Measurements from ENCODE around the gene VAMP1. TPM values are rescaled to one million over a fixed set of nuclear protein-coding genes. Genes with fewer than 3 reads are reported as not detected.
A peak's percentile ranks its signal among the peaks of the same experiment; 100 is the strongest.

Gene VAMP1
- total and polyA plus RNA-seq, 2 of the 13 experiments (the other 11 are each of a cell fraction or from before 2014, with no cell fraction given): 2.5 to 7.4 TPM

DNA sequence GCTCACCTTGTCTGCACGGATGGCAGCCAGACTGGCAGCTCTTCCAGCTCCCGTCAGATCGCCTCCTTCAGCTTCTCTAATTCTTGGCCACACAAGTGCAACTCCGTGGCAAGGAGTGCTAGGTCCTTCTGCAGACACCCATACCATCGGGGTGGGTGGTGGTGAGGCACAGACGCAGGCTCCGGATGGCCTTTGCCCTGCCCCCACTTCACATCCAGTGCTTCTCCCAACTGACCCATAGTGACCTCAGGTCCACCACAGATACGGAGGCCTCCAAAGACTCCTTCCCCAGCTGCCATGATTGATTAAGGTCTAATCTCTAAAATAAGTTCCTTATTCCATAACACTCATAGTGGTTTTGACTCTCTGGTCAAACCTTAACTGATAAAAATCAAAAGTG, 45.6 kb downstream of the VAMP1 start:
- H3K36me3 ChIP-seq (replicated peaks in 1 of 2; ENCODE audit: control insufficient read depth in 1 of 2, insufficient read depth in 2 of 2, low read length in 2 of 2): no peaks in the 10 kb centered on the region
- no peaks in the 10 kb centered on the region for H3K79me2 ChIP-seq (ENCODE audit: insufficient read depth, low read length)
- ChIA-PET CTCF (ENCODE audit: low intra/inter-chr PET ratio, low total read pairs) (interaction anchor here (2.6 kb wide), 1 partner anchor 41 kb away, joined by 29 read pairs; no protein-coding TSS in a partner anchor), POLR2A (interaction anchor here (1.7 to 4.2 kb wide), 3 partner anchors 40 to 109 kb away, joined by 5 to 20 read pairs (median 9); partner anchors contain the start of genes GAPDH and VAMP1)
- intact Hi-C loops (cut with micrococcal nuclease; ENCODE audit: unreplicated experiment) (loop anchor here (5.0 kb wide), 2 partner anchors 88 to 132 kb away; partner anchors contain the start of gene IFFO1), in situ Hi-C loops (cut with HindIII; ENCODE audit: extremely low pct_ligation_motif_present, low pct_unique_long_range_greater_than_20kb) (loop anchor here (5.0 to 10.0 kb wide), 2 partner anchors 37 to 110 kb away; partner anchors contain the start of gene GAPDH)
- no peak overlapping the region for H2AFZ ChIP-seq (ENCODE audit: low read length)
- no peak overlapping the region for H3K9ac ChIP-seq (ENCODE audit: insufficient read depth, low read depth, low read length)
- TF ChIP-seq SP1 (IDR thresholded peaks at IDR 0.05) (no peak), SP1 (CRISPR knock-in tag; IDR thresholded peaks at IDR 0.05) (no peak), GABPA (IDR thresholded peaks at IDR 0.05; ENCODE audit: low read depth, low read length) (no peak), GABPA (CRISPR knock-in tag; IDR thresholded peaks at IDR 0.05; ENCODE audit: low read depth) (no peak), ZNF350 (CRISPR knock-in tag; IDR thresholded peaks at IDR 0.05; ENCODE audit: borderline replicate concordance, low read depth) (no peak), DNMT1 (CRISPR knock-in tag; IDR thresholded peaks at IDR 0.05) (no peak), ZSCAN31 (CRISPR knock-in tag; IDR thresholded peaks at IDR 0.05; ENCODE audit: low read depth) (no peak), ZNF607 (CRISPR knock-in tag; IDR thresholded peaks at IDR 0.05; ENCODE audit: borderline replicate concordance) (no peak), GTF2F1 (IDR thresholded peaks at IDR 0.05; ENCODE audit: low read length) (no peak), DZIP1 (CRISPR knock-in tag; IDR thresholded peaks at IDR 0.05) (no peak), MBD4 (IDR thresholded peaks at IDR 0.05; ENCODE audit: borderline replicate concordance, low read length) (no peak), NKX3-1 (CRISPR knock-in tag; IDR thresholded peaks at IDR 0.05) (no peak)
- TF ChIP-seq, protein P1, sequence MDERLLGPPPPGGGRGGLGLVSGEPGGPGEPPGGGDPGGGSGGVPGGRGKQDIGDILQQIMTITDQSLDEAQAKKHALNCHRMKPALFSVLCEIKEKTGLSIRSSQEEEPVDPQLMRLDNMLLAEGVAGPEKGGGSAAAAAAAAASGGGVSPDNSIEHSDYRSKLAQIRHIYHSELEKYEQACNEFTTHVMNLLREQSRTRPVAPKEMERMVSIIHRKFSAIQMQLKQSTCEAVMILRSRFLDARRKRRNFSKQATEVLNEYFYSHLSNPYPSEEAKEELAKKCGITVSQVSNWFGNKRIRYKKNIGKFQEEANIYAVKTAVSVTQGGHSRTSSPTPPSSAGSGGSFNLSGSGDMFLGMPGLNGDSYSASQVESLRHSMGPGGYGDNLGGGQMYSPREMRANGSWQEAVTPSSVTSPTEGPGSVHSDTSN (CRISPR knock-in tag; IDR thresholded peaks at IDR 0.05): no peak
- no TSS peak for BruUV-seq (replicated peaks)
- peak overlapping the region; percentile 54; the same call in 1 of the 2 replicates for H3K4me2 ChIP-seq (ENCODE audit: low read depth, low read length)
- no peaks in the 10 kb centered on the region for H4K20me1 ChIP-seq (ENCODE audit: insufficient read depth, low read length)
- DNase-seq (ENCODE audit: low spot score) (no peak), FAIRE-seq (no peak), ATAC-seq (no peak)
- H3K4me1 ChIP-seq (ENCODE audit: insufficient read depth, low read length): peaks cover 50% of the 10 kb centered on the region
- no peaks in the 10 kb centered on the region for H3K9me3 ChIP-seq (ENCODE audit: low read length)
- H3K27ac ChIP-seq (ENCODE audit: extremely low read length, insufficient read depth, low read length): no peak overlapping the region
- WGBS (ENCODE audit: low lambda C conversion rate): 30% methylated on average over 8 of the region's 8 CpGs
- H3K4me3 ChIP-seq (replicated peaks in 1 of 3; ENCODE audit: insufficient read depth in 1 of 3, low read depth in 2 of 3, low read length in 3 of 3): no peak overlapping the region
- peaks cover 2 to 12% of the 10 kb centered on the region in 2 experiments; a peak in 2 of 5 replicates for H3K27me3 ChIP-seq (ENCODE audit: control insufficient read depth in 1 of 2, insufficient read depth in 2 of 2, low read length in 2 of 2)
